BLaER1 treated with 17β-estradiol and CSF1 and Interleukin-3, amounts not matched to agents 10 nM and 100 nM (cell line): ENCODE data around the gene WBP2.
A peak's percentile ranks its signal among the peaks of the same experiment; 100 is the strongest.

ENCODE experiments used
- H3K27ac ChIP-seq, 11 experiments: shearing (Covaris generic); formaldehyde crosslinking; 2 replicates each; pipeline ENCODE4 v1.8.1; 2022
- H3K27me3 ChIP-seq, 11 experiments: shearing (Covaris generic); formaldehyde crosslinking; 2 replicates each; pipeline ENCODE4 v1.8.1; 2022
- H3K36me3 ChIP-seq, 11 experiments: shearing (Covaris generic); formaldehyde crosslinking; 2 replicates each; pipeline ENCODE4 v1.8.1; 2022
- H3K4me1 ChIP-seq, 10 experiments: shearing (Covaris generic); formaldehyde crosslinking; 2 replicates each; pipeline ENCODE4 v1.8.1; 2022
- H3K4me2 ChIP-seq, 11 experiments: shearing (Covaris generic); formaldehyde crosslinking; 2 replicates each; pipeline ENCODE4 v1.8.1; 2022
- H3K4me3 ChIP-seq, 10 experiments: shearing (Covaris generic); formaldehyde crosslinking; 2 replicates each; pipeline ENCODE4 v1.8.1; 2022
- H3K9ac ChIP-seq, 11 experiments: shearing (Covaris generic); formaldehyde crosslinking; 2 replicates each; pipeline ENCODE4 v1.8.1; 2022
- H3K9me3 ChIP-seq, 11 experiments: shearing (Covaris generic); formaldehyde crosslinking; replicated peaks in 1 of 11; 2 replicates each; pipeline ENCODE4 v1.8.1; 2022
- H4K20me1 ChIP-seq, 11 experiments: shearing (Covaris generic); formaldehyde crosslinking; 2 replicates each; pipeline ENCODE4 v1.8.1; 2022
- Cebpa-rat ChIP-seq, 11 experiments: shearing (Covaris generic); IDR thresholded peaks; 2 replicates each; pipeline ENCODE4 v1.8.1; 2022

Gene WBP2

GRCh38 chr17:75827308-75828075 lies 27.6 kb downstream of the WBP2 start:
- Histone ChIP-seq H3K36me3 (peaks cover 62 to 96% (median 74%) of the 10 kb centered on the region in 11 experiments), H3K9me3 (no peaks in the 10 kb centered on the region), H3K27me3 (no peaks in the 10 kb centered on the region), H4K20me1 (peaks cover 7 to 97% (median 45%) of the 10 kb centered on the region in 11 experiments; a peak in 19 of 22 replicates), H3K4me1 (peaks cover 46 to 66% (median 59%) of the 10 kb centered on the region in 10 experiments), H3K4me3 (peak overlapping the region in 3 of 10 experiments; percentile 9 to 36 (median 22); a peak in 5 of 20 replicates), H3K9ac (peak overlapping the region; percentile 5 to 74 (median 66); a peak in 21 of 22 replicates), H3K27ac (peak overlapping the region in 10 of 11 experiments; percentile 26 to 80 (median 68); a peak in 18 of 22 replicates), H3K4me2 (peak overlapping the region; percentile 57 to 88 (median 78))
- no peak for TF ChIP-seq Cebpa-rat (IDR thresholded peaks at IDR 0.05)

GRCh38 chr17:75826561-75827307 lies 28.4 kb downstream of the WBP2 start:
- Histone ChIP-seq H3K9me3 (no peaks in the 10 kb centered on the region), H4K20me1 (peaks cover 13 to 97% (median 46%) of the 10 kb centered on the region in 11 experiments; a peak in 19 of 22 replicates), H3K4me3 (peak overlapping the region in 1 of 10 experiments; percentile 9; a peak in 2 of 20 replicates), H3K4me2 (peak overlapping the region; percentile 57 to 88 (median 78); a peak in 21 of 22 replicates), H3K4me1 (peaks cover 38 to 62% (median 53%) of the 10 kb centered on the region in 10 experiments), H3K36me3 (peaks cover 69 to 96% (median 81%) of the 10 kb centered on the region in 11 experiments), H3K9ac (peak overlapping the region; percentile 5 to 74 (median 66); a peak in 20 of 22 replicates), H3K27ac (peak overlapping the region in 10 of 11 experiments; percentile 26 to 80 (median 68); a peak in 18 of 22 replicates), H3K27me3 (no peaks in the 10 kb centered on the region)
- TF ChIP-seq Cebpa-rat (IDR thresholded peaks at IDR 0.05) = no peak

- no peaks in the 10 kb centered on the region for H3K9me3 ChIP-seq
- H3K36me3 ChIP-seq = peaks cover 75 to 97% (median 87%) of the 10 kb centered on the region in 11 experiments
- H4K20me1 ChIP-seq = peaks cover 16 to 99% (median 54%) of the 10 kb centered on the region in 11 experiments; a peak in 19 of 22 replicates
- peaks cover 35 to 58% (median 49%) of the 10 kb centered on the region in 10 experiments for H3K4me1 ChIP-seq
- H3K9ac ChIP-seq = peak overlapping the region in 7 of 11 experiments; percentile 3 to 38 (median 27); a peak in 4 of 22 replicates
- H3K27ac ChIP-seq = peak overlapping the region in 5 of 11 experiments; percentile 4 to 71 (median 21); a peak in 7 of 22 replicates
- H3K27me3 ChIP-seq = no peaks in the 10 kb centered on the region
- TF ChIP-seq Cebpa-rat (IDR thresholded peaks at IDR 0.05) = no peak
- H3K4me3 ChIP-seq = no peak overlapping the region
- H3K4me2 ChIP-seq = peak overlapping the region in 5 of 11 experiments; percentile 29 to 88 (median 78); a peak in 7 of 22 replicates
Measured at GRCh38 chr17:75825748-75826370, 29.3 kb downstream of the WBP2 start.

- H3K27me3 ChIP-seq = no peaks in the 10 kb centered on the region
- peak overlapping the region in 5 of 11 experiments; percentile 27 to 77 (median 54); a peak in 6 of 22 replicates for H3K9ac ChIP-seq
- no peak for TF ChIP-seq Cebpa-rat (IDR thresholded peaks at IDR 0.05)
- H3K36me3 ChIP-seq = peaks cover 75 to 97% (median 87%) of the 10 kb centered on the region in 11 experiments
- no peak overlapping the region for H3K4me3 ChIP-seq
- H3K9me3 ChIP-seq = no peaks in the 10 kb centered on the region
- H4K20me1 ChIP-seq = peaks cover 16 to 99% (median 53%) of the 10 kb centered on the region in 11 experiments; a peak in 19 of 22 replicates
- H3K27ac ChIP-seq = peak overlapping the region in 3 of 11 experiments; percentile 4 to 73 (median 60); a peak in 2 of 22 replicates
- H3K4me1 ChIP-seq = peaks cover 31 to 55% (median 47%) of the 10 kb centered on the region in 10 experiments
- H3K4me2 ChIP-seq = peak overlapping the region in 3 of 11 experiments; percentile 37 to 74 (median 74); a peak in 3 of 22 replicates
Measured at GRCh38 chr17:75825149-75825552, 30.0 kb downstream of the WBP2 start.

GRCh38 chr17:75824666-75825065 lies 30.5 kb downstream of the WBP2 start:
- Histone ChIP-seq H4K20me1 (peaks cover 16 to 99% (median 53%) of the 10 kb centered on the region in 11 experiments; a peak in 19 of 22 replicates), H3K4me3 (no peak overlapping the region), H3K9me3 (no peaks in the 10 kb centered on the region), H3K36me3 (peaks cover 75 to 97% (median 87%) of the 10 kb centered on the region in 11 experiments), H3K27ac (peak overlapping the region in 5 of 11 experiments; percentile 4 to 73 (median 37); a peak in 7 of 22 replicates), H3K9ac (peak overlapping the region in 8 of 11 experiments; percentile 27 to 77 (median 42); a peak in 9 of 22 replicates), H3K4me1 (peaks cover 31 to 55% (median 44%) of the 10 kb centered on the region in 10 experiments), H3K27me3 (no peaks in the 10 kb centered on the region), H3K4me2 (peak overlapping the region in 4 of 11 experiments; percentile 12 to 74 (median 56); a peak in 6 of 22 replicates)
- no peak for TF ChIP-seq Cebpa-rat (IDR thresholded peaks at IDR 0.05)

GRCh38 chr17:75824050-75824552 lies 31.0 kb downstream of the WBP2 start:
- peaks cover 31 to 53% (median 43%) of the 10 kb centered on the region in 10 experiments for H3K4me1 ChIP-seq
- H3K4me3 ChIP-seq = no peak overlapping the region
- H3K27ac ChIP-seq = no peak overlapping the region
- peaks cover 16 to 99% (median 53%) of the 10 kb centered on the region in 11 experiments; a peak in 19 of 22 replicates for H4K20me1 ChIP-seq
- H3K9me3 ChIP-seq = no peaks in the 10 kb centered on the region
- peaks cover 76 to 97% (median 87%) of the 10 kb centered on the region in 11 experiments for H3K36me3 ChIP-seq
- H3K27me3 ChIP-seq = no peaks in the 10 kb centered on the region
- H3K4me2 ChIP-seq = peak overlapping the region in 2 of 11 experiments; percentile 74; a peak in 3 of 22 replicates
- H3K9ac ChIP-seq = peak overlapping the region in 2 of 11 experiments; percentile 28 to 77; a peak in 3 of 22 replicates
- no peak for TF ChIP-seq Cebpa-rat (IDR thresholded peaks at IDR 0.05)

- Histone ChIP-seq H3K4me1 (peaks cover 29 to 47% (median 37%) of the 10 kb centered on the region in 10 experiments), H3K9ac (peak overlapping the region in 4 of 11 experiments; percentile 22 to 48 (median 36); a peak in 4 of 22 replicates), H3K9me3 (no peaks in the 10 kb centered on the region), H4K20me1 (peaks cover 9 to 98% (median 46%) of the 10 kb centered on the region in 11 experiments; a peak in 19 of 22 replicates), H3K27ac (no peak overlapping the region), H3K4me2 (peak overlapping the region in 1 of 11 experiments; percentile 74; a peak in 1 of 22 replicates), H3K27me3 (no peaks in the 10 kb centered on the region), H3K4me3 (no peak overlapping the region), H3K36me3 (peaks cover 76 to 97% (median 87%) of the 10 kb centered on the region in 11 experiments)
- TF ChIP-seq Cebpa-rat (IDR thresholded peaks at IDR 0.05) = no peak
Measured at GRCh38 chr17:75823257-75824041, 31.7 kb downstream of the WBP2 start.
